HFF-Myc (cell line): ENCODE results near the gene FAM20B.

Source experiments
- DNase-seq: peaks from one replicate; pipeline ENCODE4 v3.0.0-alpha.2; 2011; ENCODE audit warnings: low read depth; ENCODE audit errors: extremely low read depth
- H3K4me3 ChIP-seq: replicated peaks from 2 replicates; pipeline ENCODE4 v1.5.1; 2011; ENCODE audit warnings: low read depth, mild to moderate bottlenecking, control low read depth, low read length
- TF ChIP-seq, protein P1 (sequence below): IDR thresholded peaks from 2 replicates; pipeline ENCODE4 v1.5.1; 2012; ENCODE audit warnings: mild to moderate bottlenecking, low read depth, low read length, control low read depth; ENCODE audit errors: missing control alignments

FAM20B gene

DNA sequence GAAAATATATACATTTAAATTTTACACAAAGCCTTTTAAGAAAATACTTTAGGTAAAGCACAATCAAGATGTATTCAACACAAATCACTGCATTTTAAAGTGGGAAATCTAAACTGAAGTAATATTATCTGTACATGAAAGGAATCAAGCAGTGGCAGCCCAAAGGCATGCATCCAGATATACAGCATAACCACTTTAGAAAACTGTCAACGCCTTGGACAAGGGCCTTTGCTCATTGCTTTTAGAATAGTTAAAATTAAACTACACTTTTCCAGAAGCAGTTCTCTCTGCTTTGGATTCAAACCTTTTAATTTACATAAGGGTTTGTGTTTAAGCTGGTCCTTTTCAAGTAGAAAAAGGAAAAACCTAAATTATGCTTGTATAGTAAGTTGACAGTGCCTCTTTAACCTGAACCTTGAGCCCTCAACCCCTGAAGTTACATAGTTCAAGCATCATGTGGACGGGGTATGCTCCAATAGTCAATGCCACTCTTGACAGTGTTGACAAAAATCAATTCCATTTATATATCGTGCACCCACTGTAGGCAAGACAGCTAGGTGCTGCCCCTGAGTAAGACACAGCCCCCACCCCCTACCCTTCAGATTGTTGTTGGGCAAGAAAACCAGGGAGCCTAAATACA is 79.0 kb downstream of the FAM20B start:
- no peak for DNase-seq
- H3K4me3 ChIP-seq: no peak overlapping the region
- TF ChIP-seq, protein P1, sequence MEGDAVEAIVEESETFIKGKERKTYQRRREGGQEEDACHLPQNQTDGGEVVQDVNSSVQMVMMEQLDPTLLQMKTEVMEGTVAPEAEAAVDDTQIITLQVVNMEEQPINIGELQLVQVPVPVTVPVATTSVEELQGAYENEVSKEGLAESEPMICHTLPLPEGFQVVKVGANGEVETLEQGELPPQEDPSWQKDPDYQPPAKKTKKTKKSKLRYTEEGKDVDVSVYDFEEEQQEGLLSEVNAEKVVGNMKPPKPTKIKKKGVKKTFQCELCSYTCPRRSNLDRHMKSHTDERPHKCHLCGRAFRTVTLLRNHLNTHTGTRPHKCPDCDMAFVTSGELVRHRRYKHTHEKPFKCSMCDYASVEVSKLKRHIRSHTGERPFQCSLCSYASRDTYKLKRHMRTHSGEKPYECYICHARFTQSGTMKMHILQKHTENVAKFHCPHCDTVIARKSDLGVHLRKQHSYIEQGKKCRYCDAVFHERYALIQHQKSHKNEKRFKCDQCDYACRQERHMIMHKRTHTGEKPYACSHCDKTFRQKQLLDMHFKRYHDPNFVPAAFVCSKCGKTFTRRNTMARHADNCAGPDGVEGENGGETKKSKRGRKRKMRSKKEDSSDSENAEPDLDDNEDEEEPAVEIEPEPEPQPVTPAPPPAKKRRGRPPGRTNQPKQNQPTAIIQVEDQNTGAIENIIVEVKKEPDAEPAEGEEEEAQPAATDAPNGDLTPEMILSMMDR: no peak

DNA sequence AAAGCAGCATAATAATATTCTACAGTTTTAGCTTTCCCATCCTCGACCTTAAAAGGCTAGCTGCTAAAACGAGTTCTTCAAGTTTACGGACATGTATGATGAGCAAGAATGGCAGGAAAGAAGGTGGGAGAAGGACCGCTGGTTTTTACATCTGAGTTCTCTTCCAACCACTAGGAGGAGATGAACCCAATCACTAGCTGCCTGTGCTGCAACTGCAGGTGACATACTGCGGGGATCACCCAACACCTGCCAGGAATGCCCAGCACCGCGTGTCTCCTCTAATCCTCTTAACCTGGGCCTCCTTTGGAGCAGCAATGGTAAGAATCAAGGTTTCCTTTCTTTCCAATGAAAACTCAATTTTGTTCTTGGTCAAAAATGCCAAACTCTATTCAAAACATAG is 79.7 kb downstream of the FAM20B start:
- TF ChIP-seq, protein P1: peak; percentile 36
- no peak overlapping the region for H3K4me3 ChIP-seq
- no peak for DNase-seq

DNA sequence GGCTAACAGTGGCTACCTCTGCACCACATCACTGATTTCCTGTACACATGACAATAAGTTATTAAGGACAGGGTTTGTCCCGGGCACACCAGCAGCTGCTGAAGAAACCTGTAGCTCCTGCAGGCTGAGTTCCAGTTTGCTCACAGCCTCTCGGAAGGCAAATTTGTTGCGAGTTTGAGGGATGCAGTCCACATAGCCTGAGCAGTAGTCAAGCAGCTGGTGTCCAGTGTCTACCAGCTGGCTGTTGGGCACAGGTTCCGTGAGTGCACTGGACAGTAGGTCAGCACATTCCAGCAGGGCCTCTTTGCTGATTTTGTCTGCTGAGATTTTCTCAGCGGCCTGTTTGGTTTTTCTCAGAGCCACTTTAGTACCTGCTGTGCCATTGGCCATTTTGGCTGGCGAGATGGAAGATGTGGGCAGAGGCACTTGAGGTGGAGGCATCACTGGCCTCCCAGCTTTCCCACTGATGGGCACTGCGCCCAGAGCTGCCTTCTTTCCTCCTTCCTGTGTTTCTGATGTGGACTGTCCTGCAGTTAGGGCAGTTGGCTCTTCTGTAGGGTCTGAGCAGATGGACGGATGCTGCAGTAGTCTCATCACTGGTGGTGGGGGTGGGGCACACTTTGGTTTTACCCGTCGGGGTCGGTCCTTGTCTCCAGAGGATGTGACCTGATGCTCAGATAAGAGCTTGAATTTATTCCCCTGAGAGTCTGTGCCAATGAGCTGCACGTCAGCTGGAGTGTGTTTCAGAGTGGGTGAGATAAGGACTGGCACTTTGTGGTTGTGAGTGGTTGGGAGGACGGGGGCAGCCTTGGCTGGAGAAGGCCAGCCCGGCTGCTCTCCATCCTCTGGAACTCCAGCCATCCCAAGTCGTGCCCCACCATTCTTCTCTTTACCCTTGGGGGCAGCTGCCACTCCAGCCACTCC is 82.3 kb downstream of the FAM20B start:
- TF ChIP-seq, protein P1: no peak
- DNase-seq: no peak
- H3K4me3 ChIP-seq: no peak overlapping the region

DNA sequence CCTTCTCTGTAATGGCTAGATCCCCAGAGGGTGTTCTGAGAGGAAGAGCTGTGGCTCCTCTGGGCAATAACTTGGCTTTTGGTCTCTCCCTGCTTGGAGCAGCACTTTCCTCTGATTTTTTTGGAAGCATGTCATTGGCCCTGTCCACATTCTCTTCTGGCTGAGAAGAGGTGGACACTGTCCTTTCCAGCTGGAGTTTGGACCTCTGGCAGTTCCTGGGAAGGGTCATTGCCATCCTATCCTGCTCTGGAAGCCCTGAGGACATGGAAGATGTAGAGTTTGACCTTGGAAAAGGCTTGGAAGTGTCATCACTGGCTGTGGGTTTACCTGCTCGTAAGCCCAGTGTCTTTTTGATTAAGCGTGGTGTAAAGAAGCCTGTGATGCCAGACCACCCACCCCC is 83.0 kb downstream of the FAM20B start:
- no peak overlapping the region for H3K4me3 ChIP-seq
- no peak for DNase-seq
- TF ChIP-seq, protein P1: no peak

DNA sequence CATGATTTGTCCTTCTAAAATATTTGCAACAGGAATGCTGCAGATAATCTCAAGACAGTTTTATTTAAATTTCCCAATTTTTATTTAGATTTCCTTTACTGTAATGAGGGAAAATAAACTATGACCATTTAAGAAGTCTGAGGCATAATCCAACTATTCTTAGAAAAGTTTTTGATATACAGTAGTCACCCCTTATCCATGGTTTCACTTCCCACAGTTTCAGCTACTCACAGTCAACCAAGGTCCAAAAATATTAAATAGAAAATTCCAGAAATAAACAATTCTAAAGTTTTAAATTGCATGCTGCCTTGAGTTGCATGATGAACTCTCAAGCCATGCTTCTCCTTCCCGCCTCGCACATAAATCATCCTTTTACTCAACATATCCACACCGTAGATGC is 89.5 kb downstream of the FAM20B start:
- TF ChIP-seq, protein P1: no peak
- no peak overlapping the region for H3K4me3 ChIP-seq
- DNase-seq: no peak

DNA sequence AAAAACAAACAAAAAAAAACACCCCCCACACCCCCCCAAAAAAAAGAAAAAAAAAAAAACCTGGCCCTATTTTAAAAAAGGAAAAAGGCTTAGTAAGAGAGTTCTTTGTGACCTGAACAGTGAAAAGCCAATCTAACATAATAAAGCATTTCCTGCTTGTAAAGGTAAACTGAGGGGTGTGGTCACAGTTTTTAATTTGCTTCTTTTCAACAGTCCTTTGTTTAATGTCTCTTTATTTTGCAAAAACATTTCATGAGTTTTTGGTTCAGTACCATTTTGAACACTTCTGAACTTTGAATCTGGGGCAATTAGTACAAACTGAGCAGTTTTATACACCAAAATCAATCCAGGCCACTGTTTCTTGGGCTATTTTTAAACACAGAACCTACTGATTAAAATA is 93.8 kb downstream of the FAM20B start:
- DNase-seq: no peak
- no peak overlapping the region for H3K4me3 ChIP-seq
- TF ChIP-seq, protein P1: no peak
